ENCODE results near the gene PCNX1.

The PCNX1 gene

GRCh38 chr14:70995211-70995610, 88.0 kb downstream of the PCNX1 start:
- DNase-seq (ENCODE audit: low read depth, low spot score) = no peak
- TF ChIP-seq, protein P1, sequence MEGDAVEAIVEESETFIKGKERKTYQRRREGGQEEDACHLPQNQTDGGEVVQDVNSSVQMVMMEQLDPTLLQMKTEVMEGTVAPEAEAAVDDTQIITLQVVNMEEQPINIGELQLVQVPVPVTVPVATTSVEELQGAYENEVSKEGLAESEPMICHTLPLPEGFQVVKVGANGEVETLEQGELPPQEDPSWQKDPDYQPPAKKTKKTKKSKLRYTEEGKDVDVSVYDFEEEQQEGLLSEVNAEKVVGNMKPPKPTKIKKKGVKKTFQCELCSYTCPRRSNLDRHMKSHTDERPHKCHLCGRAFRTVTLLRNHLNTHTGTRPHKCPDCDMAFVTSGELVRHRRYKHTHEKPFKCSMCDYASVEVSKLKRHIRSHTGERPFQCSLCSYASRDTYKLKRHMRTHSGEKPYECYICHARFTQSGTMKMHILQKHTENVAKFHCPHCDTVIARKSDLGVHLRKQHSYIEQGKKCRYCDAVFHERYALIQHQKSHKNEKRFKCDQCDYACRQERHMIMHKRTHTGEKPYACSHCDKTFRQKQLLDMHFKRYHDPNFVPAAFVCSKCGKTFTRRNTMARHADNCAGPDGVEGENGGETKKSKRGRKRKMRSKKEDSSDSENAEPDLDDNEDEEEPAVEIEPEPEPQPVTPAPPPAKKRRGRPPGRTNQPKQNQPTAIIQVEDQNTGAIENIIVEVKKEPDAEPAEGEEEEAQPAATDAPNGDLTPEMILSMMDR (IDR thresholded peaks at IDR 0.05; ENCODE audit: low read depth, low read length) = no peak
- in situ Hi-C loops (cut with HindIII; ENCODE audit: low sequenced_read_pairs) = no loop called here
- H3K4me3 ChIP-seq (ENCODE audit: low read depth, low read length) = no peak overlapping the region

DNA sequence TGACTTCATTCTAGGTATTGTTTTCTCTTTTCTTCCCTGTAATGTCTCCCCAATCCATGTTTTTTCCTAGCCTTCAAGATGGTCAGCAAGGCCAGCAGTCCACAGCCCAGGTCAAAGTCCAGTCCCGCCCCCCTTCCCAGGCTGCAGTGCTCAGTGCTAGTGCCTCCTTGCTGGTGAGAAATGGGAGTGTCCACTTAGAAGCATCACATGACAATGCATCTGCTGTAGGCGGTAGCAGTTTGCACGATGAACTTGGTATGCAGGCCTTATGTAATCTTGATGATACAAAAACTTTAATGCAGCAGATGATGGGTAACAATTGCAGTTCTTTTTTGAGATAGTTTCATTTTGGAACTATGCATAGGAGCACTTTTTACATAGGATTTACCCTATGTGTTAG, 88.4 kb downstream of the PCNX1 start:
- TF ChIP-seq, protein P1 (IDR thresholded peaks at IDR 0.05; ENCODE audit: low read depth, low read length) = no peak
- no peak overlapping the region for H3K4me3 ChIP-seq (ENCODE audit: low read depth, low read length)
- in situ Hi-C loops (cut with HindIII; ENCODE audit: low sequenced_read_pairs) = no loop called here
- no peak for DNase-seq (ENCODE audit: low read depth, low spot score)

GRCh38 chr14:70999117-70999516, 91.9 kb downstream of the PCNX1 start:
- no peak overlapping the region for H3K4me3 ChIP-seq (ENCODE audit: low read depth, low read length)
- in situ Hi-C loops (cut with HindIII; ENCODE audit: low sequenced_read_pairs) = no loop called here
- TF ChIP-seq, protein P1 (IDR thresholded peaks at IDR 0.05; ENCODE audit: low read depth, low read length) = no peak
- no peak for DNase-seq (ENCODE audit: low read depth, low spot score)

DNA sequence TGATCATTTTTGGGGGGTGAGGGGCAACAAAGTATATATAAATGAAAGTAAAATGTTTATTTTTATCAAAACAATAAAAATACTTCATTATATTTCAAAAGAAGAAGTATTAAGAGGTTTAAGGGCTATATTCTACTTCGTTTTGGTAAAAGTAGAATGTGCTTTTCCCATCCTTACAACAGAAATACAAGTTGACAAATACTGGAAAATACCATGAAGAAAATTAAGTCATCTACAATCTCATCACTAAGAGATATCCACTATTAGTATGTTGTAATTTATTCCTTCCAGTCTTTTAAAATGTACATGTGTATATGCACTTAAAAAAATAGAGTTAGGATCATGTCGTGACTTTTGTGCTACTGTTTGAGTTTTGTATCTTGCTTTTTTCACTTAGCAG, 92.8 kb downstream of the PCNX1 start:
- TF ChIP-seq, protein P1 (IDR thresholded peaks at IDR 0.05; ENCODE audit: low read depth, low read length) = no peak
- in situ Hi-C loops (cut with HindIII; ENCODE audit: low sequenced_read_pairs) = no loop called here
- no peak overlapping the region for H3K4me3 ChIP-seq (ENCODE audit: low read depth, low read length)
- DNase-seq (ENCODE audit: low read depth, low spot score) = no peak

DNA sequence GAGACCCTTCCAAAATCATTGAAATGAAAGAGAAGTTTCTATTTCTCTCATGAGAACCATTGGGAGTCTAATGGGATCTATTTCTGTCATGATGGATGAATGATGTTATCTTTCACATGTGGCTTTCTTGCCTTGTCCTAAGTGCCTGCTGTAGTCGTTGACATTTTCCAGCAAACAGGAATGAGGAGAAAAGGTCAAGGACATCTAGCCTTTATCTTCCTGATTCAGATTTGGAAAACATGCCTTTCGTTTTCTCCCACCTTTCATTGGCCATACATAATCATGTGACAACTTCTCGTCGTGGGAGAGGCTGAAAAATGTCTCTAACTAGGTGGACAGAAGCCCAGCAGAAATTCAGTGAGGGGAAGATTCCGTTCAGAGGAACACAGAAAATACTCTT, 94.5 kb downstream of the PCNX1 start:
- TF ChIP-seq, protein P1 (IDR thresholded peaks at IDR 0.05; ENCODE audit: low read depth, low read length) = no peak
- no peak for DNase-seq (ENCODE audit: low read depth, low spot score)
- in situ Hi-C loops (cut with HindIII; ENCODE audit: low sequenced_read_pairs) = no loop called here
- no peak overlapping the region for H3K4me3 ChIP-seq (ENCODE audit: low read depth, low read length)

DNA sequence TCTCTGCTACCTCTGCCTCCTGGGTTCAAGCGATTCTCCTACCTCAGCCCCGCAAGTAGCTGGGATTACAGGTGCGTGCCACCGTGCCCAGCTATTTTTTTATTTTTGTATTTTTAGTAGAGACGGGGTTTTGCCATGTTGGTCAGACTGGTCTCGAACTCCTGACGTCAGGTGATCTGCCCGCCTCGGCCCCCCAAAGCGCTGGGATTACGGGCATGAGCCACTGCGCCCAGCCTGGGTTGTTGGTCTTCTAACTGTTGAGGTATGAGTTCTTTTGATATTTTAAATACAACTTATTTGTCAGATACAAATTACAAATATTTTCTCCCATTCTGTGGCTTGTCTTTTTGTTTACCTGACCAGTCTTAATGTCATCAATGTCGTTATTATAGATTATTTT, 95.9 kb downstream of the PCNX1 start:
- no peak overlapping the region for H3K4me3 ChIP-seq (ENCODE audit: low read depth, low read length)
- no peak for DNase-seq (ENCODE audit: low read depth, low spot score)
- in situ Hi-C loops (cut with HindIII; ENCODE audit: low sequenced_read_pairs) = no loop called here
- TF ChIP-seq, protein P1 (IDR thresholded peaks at IDR 0.05; ENCODE audit: low read depth, low read length) = no peak

DNA sequence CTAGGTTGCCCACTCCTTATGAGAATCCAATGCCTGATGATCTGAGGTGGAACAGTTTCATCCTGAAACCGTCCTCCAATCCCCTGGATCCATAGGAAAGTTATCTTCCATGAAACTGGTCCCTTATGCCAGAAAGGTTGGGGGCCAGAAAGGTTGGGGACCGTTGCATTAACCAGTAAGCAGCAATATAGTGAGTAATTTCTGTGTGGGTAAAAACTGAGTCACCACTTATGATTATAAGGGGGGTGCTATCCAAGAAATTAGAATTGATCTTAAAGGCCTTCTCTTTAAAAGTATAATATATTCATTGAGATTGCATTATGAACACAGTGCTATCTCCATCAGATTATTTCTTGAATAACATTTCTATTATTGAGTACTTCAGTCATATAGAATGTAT, 97.2 kb downstream of the PCNX1 start:
- H3K4me3 ChIP-seq (ENCODE audit: low read depth, low read length) = no peak overlapping the region
- in situ Hi-C loops (cut with HindIII; ENCODE audit: low sequenced_read_pairs) = no loop called here
- TF ChIP-seq, protein P1 (IDR thresholded peaks at IDR 0.05; ENCODE audit: low read depth, low read length) = no peak
- peak; percentile 35 for DNase-seq (ENCODE audit: low read depth, low spot score)
